ENCODE results near the gene PTCHD1.

Gene PTCHD1

GRCh38 chrX:23344904-23345271 lies 10.2 kb downstream of the PTCHD1 start:
- no peak for DNase-seq (ENCODE audit: low spot score)
- TF ChIP-seq CTCF (IDR thresholded peaks at IDR 0.05; ENCODE audit: extremely low read depth, insufficient read depth, missing control alignments), result no peak
- in situ Hi-C loops (cut with MboI; ENCODE audit: low pct_unique_long_range_greater_than_20kb, low sequenced_read_pairs, unreplicated experiment), result no loop called here

GRCh38 chrX:23356189-23356588 lies 21.5 kb downstream of the PTCHD1 start:
- no peak for TF ChIP-seq CTCF (IDR thresholded peaks at IDR 0.05; ENCODE audit: extremely low read depth, insufficient read depth, missing control alignments)
- DNase-seq (ENCODE audit: low spot score), result no peak
- in situ Hi-C loops (cut with MboI; ENCODE audit: low pct_unique_long_range_greater_than_20kb, low sequenced_read_pairs, unreplicated experiment), result no loop called here

GRCh38 chrX:23364416-23364815 lies 29.8 kb downstream of the PTCHD1 start:
- DNase-seq (ENCODE audit: low spot score), result no peak
- in situ Hi-C loops (cut with MboI; ENCODE audit: low pct_unique_long_range_greater_than_20kb, low sequenced_read_pairs, unreplicated experiment), result no loop called here
- no peak for TF ChIP-seq CTCF (IDR thresholded peaks at IDR 0.05; ENCODE audit: extremely low read depth, insufficient read depth, missing control alignments)

GRCh38 chrX:23365541-23365940 lies 30.9 kb downstream of the PTCHD1 start:
- in situ Hi-C loops (cut with MboI; ENCODE audit: low pct_unique_long_range_greater_than_20kb, low sequenced_read_pairs, unreplicated experiment), result no loop called here
- no peak for DNase-seq (ENCODE audit: low spot score)
- TF ChIP-seq CTCF (IDR thresholded peaks at IDR 0.05; ENCODE audit: extremely low read depth, insufficient read depth, missing control alignments), result no peak

GRCh38 chrX:23366914-23367313 lies 32.3 kb downstream of the PTCHD1 start:
- TF ChIP-seq CTCF (IDR thresholded peaks at IDR 0.05; ENCODE audit: extremely low read depth, insufficient read depth, missing control alignments), result no peak
- DNase-seq (ENCODE audit: low spot score), result no peak
- in situ Hi-C loops (cut with MboI; ENCODE audit: low pct_unique_long_range_greater_than_20kb, low sequenced_read_pairs, unreplicated experiment), result no loop called here

GRCh38 chrX:23369027-23369426 lies 34.4 kb downstream of the PTCHD1 start:
- in situ Hi-C loops (cut with MboI; ENCODE audit: low pct_unique_long_range_greater_than_20kb, low sequenced_read_pairs, unreplicated experiment), result no loop called here
- DNase-seq (ENCODE audit: low spot score), result no peak
- TF ChIP-seq CTCF (IDR thresholded peaks at IDR 0.05; ENCODE audit: extremely low read depth, insufficient read depth, missing control alignments), result no peak
